NAMALWA (cell line): ENCODE data around the gene KCNG1.
"Not testable (repeated sequence)": the region's sequence is repeated elsewhere in the genome, so short reads cannot be mapped to it uniquely, and the experiment has no call there.

Source experiments
- DNase-seq: peaks from one replicate; pipeline ENCODE4 v3.0.0-alpha.2; 2015; ENCODE audit warnings: low spot score

The KCNG1 gene, protein sequence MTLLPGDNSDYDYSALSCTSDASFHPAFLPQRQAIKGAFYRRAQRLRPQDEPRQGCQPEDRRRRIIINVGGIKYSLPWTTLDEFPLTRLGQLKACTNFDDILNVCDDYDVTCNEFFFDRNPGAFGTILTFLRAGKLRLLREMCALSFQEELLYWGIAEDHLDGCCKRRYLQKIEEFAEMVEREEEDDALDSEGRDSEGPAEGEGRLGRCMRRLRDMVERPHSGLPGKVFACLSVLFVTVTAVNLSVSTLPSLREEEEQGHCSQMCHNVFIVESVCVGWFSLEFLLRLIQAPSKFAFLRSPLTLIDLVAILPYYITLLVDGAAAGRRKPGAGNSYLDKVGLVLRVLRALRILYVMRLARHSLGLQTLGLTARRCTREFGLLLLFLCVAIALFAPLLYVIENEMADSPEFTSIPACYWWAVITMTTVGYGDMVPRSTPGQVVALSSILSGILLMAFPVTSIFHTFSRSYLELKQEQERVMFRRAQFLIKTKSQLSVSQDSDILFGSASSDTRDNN

GRCh38 chr20:51022803-51023616, at the start of gene KCNG1:
Gene KCNG1 (minus strand): TSS chr20:51023107. CDS start chr20:51010338, 12,769 bp downstream.
- DNase-seq, result no peak

DNA sequence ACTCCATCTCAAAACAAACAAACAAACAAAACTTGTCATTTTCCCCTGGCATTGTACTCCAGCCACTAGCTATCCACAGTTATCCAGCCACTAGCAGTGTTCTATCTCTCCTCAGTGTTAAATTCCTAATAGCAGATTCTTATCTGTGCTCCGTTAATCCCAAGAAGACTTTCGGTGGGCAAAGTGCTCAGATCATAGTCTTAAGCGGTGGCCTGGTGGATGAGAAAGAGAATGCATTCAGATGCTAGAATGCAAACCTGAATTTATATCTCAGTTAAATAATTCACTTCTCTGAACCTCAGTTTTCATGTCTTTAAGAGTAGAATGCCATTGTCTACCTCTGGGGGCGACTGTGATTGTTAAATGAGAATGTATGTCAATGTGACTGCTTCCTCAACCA, 47.7 kb upstream of the KCNG1 start:
- DNase-seq, result no peak

GRCh38 chr20:51067792-51068191, 44.9 kb upstream of the KCNG1 start:
- no peak for DNase-seq

DNA sequence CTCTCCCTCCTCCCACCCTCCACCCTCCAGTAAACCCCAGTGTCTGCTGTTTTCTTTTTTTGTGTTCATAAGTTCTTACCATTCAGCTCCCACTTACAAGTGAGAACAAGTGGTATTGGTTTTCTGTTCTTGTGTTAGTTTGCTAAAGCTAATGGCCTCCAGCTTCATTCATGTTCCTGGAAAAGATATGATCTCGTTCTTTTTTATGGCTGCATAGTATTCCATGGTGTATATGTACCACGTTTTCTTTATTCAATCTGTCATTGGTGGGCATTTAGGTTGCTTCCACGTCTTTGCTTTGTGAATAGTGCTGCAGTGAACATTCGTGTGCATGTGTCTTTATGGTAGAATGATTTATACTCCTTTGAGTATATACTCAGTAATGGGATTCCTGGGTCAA, 42.7 kb upstream of the KCNG1 start:
- DNase-seq, result no peak

DNA sequence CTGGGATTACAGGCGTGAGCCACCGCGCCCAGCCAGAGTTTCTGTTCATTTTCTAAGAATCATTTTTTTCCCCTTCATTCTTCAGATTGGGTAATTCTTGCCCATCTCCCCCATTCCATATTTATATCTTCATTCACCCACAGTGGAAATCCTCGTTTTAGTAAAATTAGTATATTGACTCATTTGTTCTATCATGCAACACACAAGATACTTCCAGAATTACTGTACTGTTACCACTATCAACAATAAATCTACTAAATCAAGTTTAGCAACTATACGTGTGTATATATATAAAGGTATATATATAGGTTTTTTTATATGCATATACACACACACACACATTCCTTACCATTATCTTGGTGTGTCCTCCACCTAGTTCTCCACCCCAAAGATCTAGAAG, 41.2 kb upstream of the KCNG1 start:
- no peak for DNase-seq

- DNase-seq, result no peak
These were observed 39.2 kb upstream of the KCNG1 start for GRCh38 chr20:51062065-51062464.

DNA sequence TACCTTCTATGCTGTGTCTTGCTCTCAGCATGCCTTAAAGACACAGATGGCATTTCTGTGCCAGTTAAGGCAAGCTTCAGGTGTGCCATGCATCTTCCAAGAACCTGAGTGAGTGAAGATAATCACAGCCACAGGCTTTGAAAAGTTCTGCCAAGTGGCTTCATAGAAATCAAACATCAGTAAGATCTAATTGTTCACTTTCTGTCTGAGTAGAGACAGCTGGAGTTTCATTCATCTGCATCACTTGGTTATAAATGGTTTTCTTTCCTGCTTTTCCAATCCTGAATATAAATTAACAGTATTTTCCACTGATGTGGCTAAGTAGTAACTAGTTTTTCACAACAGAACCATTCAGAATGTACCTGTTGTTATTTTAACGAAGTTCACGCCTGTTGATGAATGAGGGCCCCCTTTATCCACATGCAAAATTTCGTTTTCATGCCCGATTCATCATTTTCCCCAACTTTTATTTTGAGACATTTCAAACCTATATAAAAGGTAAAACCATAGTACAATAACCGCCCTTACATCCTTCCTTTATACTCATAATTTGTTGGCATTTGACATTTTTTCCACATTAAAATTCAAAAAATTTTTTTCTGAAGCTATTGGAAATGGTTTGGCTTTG, 38.6 kb upstream of the KCNG1 start:
- no peak for DNase-seq

- DNase-seq, result no peak
These were observed 37.4 kb upstream of the KCNG1 start for GRCh38 chr20:51060301-51060700.

DNA sequence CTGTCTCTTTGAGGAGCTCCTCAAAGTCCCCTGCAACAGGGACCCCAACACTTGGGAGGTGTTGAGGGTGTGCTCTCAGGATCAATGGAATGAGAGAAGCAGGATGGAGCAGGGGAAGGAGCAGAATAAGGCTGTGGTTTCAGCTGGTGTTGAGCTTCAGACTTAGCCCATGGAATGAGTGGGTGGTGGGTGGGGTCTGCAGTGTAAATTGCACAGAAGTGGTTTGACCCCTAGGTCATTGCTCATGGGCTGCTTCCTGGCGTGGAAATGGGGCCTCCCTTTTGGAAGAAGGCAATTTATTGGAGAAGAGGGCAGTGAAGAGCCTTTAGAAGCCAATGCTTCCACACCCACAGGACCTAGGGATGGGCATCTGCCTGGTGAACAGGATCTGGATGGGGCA, 37.0 kb upstream of the KCNG1 start:
- no peak for DNase-seq

DNA sequence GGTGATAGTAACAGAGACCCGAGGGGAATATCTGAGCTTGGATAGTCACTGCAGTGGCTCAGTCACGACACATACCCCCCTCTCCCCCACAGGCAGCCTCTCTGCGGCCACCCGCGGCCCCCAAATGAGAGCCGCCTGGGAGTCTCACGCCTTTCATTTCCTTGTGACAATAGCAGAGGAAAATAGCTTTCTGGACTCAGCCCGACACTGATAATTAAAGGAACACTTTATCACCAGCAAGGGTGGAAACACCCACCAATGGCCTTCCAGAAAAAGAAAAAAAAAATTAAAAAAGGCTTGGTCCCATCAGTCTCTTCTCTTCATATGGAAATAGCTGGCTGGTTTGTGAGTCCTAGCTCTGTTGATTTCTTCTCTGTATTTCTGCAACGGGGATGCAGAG, 35.1 kb upstream of the KCNG1 start:
- no peak for DNase-seq

GRCh38 chr20:51054233-51054632, 31.3 kb upstream of the KCNG1 start:
- DNase-seq, result no peak

GRCh38 chr20:51050531-51051075, 27.7 kb upstream of the KCNG1 start:
- DNase-seq, result no peak

DNA sequence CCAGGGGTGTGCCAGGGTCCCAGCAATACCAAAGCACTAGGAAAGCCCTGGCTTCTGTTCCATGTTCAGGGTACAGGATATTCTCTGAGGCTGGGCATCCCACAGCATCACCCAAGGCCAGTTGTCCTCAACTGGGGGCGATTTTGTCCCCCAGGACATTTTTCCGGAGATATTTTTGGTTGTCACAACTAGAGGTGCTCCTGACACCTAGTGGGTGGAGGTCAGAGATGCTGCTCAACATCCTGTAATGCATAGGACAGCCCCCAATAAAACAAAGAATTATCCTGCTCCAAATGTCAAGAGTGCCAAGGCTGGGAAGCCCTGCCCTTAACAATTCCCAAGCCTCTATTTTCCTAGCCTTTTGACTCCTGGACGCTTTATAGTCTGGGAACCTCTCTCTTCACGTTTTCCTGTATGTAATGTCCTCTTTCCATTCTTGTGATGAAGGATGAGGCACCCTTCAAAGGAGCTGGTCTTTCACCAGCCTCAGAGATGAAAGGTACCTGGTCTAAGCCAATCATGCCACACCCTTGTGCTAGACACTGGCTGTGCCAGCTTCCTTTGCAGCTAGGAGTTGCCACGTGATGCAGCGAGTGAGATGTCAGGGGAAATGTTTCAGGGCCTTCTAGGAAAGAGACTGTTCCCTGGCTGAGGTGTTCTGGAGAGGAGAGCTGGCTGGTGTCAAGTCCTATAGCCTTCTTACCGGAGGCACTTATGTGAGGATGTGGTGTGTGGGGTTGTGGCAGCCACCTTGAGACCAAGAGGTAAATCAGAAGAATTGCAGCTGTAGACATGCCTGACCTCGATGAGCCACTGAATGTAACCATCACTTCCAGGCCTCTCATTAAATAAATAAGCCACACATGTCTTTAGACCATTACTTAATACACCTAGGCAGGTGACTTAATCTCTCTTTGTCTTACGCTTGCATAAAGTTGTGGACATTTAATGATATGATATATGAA, 23.4 kb upstream of the KCNG1 start:
- no peak for DNase-seq

GRCh38 chr20:51045492-51045891, 22.6 kb upstream of the KCNG1 start:
- not testable (repeated sequence) for DNase-seq

GRCh38 chr20:51044796-51045195, 21.9 kb upstream of the KCNG1 start:
- no peak for DNase-seq

- no peak for DNase-seq
These were observed 20.9 kb upstream of the KCNG1 start for GRCh38 chr20:51043811-51044210.

- DNase-seq, result no peak
These were observed 19.8 kb upstream of the KCNG1 start for GRCh38 chr20:51042657-51043247.

DNA sequence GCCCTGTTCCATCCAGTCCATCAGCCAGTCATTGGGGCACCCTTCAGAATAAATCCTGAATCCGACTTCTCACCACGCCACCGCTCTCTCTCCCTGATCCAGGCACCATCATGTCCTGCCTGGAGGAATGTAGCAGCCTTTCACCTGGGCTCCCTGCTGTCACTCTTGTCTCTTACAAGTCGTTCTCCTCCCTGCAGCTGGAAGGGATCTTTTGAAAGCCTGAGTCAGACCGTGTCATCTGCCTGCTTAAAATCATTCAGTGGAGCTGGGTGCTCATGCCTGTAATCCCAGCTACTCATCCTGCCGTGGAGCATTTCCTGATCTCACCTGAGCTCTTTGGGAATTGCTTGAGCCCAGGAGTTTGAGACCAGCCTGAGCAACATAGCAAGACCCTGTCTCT, 19.2 kb upstream of the KCNG1 start:
- no peak for DNase-seq

DNA sequence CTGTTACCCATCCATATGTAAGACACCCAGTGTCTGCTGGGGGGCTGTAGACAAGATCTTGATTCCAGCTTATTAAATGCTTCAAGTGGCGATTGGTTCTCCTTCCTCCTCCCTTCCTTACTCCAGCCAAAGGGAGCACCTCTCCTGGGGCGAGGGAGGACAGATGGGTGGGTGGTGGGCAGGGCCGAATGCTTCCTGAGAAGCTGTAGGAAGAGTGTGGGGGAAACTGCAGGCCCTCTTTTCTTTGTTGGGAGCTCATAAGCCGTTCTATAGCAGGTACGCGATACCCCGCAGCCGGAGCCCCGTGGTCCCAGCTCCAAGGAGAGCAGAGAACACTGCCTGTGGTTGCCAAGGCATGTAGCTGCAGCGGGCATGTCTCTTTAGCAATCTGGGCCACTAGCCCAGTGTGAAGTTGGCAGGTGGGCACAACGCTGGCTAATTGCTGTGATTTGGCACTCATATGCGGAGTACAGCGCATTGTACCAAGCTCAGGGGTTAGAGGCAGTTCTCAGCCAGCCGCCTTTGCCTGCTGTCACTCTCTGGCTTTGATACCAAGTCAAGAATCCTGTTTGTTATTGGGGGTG, 14.7 kb upstream of the KCNG1 start:
- no peak for DNase-seq

GRCh38 chr20:51036827-51037531, 14.1 kb upstream of the KCNG1 start:
- DNase-seq, result no peak
